ENCODE measurements around the gene ATP6V1D. TPM values are rescaled to one million over a fixed set of nuclear protein-coding genes. Genes with fewer than 3 reads are reported as not detected.
"Not testable (repeated sequence)": the region's sequence is repeated elsewhere in the genome, so short reads cannot be mapped to it uniquely, and the experiment has no call there.

The ATP6V1D gene
- total RNA-seq, 2 experiments from 2014 or later = 23.3 to 26.7 TPM

DNA sequence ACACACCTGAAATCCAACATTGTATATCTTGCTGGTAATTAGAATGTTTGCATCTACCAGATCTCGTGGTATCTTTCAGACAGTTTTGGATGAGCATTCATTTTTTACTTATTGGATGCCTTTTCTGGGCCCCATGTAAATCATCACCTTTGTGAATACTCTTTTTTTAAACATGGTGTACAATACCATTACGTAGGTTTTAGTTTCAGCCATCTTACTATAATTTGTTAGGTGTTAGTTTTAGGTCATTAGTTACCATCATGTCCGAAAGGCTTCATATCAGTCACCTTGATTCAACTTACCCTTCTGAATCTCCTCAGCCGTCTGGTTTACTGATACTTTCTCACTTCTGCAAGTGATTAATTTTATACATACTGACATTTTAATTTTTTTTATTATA lies 5.9 kb upstream of the ATP6V1D start:
- CTCF ChIA-PET = interaction anchor here (1.3 to 1.4 kb wide), 2 partner anchors 12 to 53 kb away, joined by 3 to 4 read pairs; no protein-coding TSS in a partner anchor
- Mint-ChIP-seq H3K4me3 (no peak overlapping the region), H3K27me3 (no peaks in the 10 kb centered on the region), H3K36me3 (ENCODE audit: low read depth) (peaks cover 57% of the 10 kb centered on the region), H3K27ac (no peak overlapping the region), H3K4me1 (peaks cover 64% of the 10 kb centered on the region), H3K9me3 (ENCODE audit: low read depth) (no peaks in the 10 kb centered on the region)
- intact Hi-C loops (cut with DNase I, micrococcal nuclease) = loop anchor here in 1 of 2 experiments (10.0 kb wide), 1 partner anchor 309 kb away; the partner anchor contains the start of gene VTI1B
- no peak for ATAC-seq
- POLR2A ChIA-PET = no interaction called here
- DNase-seq = no peak

DNA sequence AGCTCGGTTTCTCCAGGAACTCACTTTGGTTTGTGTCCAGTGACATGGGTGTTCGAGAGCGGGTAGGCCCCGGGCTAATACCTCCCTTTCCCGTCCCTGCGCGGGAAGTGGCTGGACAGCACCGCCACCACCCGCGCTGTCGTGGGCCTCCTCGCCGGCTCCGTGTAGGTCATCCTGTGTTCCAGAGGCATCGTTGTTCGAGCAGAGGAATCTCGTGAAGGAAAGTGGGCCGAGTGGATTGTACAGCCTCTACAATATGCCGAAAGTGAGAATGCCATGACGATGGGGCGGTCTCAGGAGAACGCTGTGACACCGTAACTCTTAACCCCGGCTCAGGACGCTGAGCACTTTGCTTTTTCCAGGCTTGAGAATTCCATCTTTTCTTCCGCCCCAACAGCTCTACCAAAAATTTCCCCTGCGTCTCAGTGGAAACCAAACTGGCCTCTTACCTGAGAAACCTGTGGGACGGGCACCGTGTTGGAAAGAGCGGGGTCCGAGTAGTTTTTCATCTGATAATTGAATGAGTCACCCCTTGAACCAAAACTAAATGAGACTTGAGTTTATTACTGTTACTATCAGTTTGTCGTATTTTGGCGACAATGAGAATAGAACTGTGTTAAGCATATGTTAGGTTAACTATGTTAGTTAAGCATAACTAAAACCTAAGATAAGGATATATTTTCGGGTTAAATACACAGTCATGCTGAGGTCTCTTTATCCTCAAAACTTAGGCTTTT lies 1.0 kb upstream of the ATP6V1D start:
- CTCF ChIA-PET = interaction anchor here (0.6 to 2.6 kb wide), 14 partner anchors 8 to 853 kb away, joined by 3 to 19 read pairs (median 3); partner anchors contain the start of gene GPHN
- intact Hi-C loops (cut with DNase I, micrococcal nuclease) = loop anchor here (1.0 to 10.0 kb wide), 7 partner anchors 13 to 853 kb away; partner anchors contain the start of genes VTI1B (in 2 of the 2), ZFYVE26 (in 2 of the 2), ARG2 (in 1 of the 2) and RDH11 (in 1 of the 2)
- no peaks in the 10 kb centered on the region for H3K27me3 Mint-ChIP-seq
- H3K27ac Mint-ChIP-seq = peak overlapping the region; percentile 98
- no peak for DNase-seq
- POLR2A ChIA-PET = interaction anchor here (0.8 to 1.2 kb wide), 4 partner anchors 9 to 456 kb away, joined by 3 to 13 read pairs (median 4); partner anchors contain the start of genes RDH11 and ZFYVE26
- peak; percentile 20 for ATAC-seq
- H3K4me3 Mint-ChIP-seq = peak overlapping the region; percentile 98
- H3K4me1 Mint-ChIP-seq = peaks cover 62% of the 10 kb centered on the region
- H3K36me3 Mint-ChIP-seq (ENCODE audit: low read depth) = peaks cover 34% of the 10 kb centered on the region
- H3K9me3 Mint-ChIP-seq (ENCODE audit: low read depth) = no peaks in the 10 kb centered on the region

DNA sequence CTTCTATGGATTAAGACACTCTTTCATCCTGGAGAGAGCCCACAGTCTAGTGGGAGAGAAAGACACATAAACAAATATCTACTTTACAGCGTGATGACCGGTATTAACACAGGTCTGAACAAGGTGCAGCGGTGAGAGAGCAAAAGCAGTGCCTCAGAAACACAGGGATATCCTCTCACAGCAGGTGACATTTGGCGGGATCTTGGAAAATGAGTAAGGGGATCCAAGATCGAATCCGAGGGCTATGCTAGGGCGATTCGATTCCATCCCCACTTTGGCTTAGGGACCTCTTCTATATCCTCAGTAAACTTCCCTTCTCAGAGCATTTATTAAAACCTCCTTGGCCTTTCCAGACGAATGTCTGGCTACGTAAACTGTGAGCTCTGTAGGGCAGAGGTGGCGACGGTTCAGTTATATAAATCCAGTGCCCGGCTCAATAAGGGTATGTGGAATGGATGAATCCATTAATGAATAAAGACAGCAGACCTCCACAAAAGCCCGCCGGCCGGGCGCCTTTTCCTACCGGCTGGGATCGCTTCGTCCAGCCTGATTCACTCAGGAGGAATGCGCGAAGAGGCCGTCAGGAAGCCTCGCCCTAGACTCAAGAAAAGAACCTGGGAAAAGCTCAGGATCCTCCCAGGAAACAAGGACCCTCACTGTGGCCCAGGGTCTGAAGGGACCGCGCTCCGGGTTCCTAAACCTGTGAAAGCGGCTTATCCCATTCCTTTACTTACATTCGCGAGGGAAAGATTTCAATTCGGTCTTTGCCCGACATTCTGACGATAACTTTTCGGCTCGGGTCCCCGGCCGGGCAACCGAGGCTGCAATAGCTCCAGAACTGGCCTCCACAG lies 455 bp downstream of the ATP6V1D start:
- ATAC-seq (no peak), DNase-seq (no peak)
- ChIA-PET POLR2A (interaction anchor here (0.7 to 1.2 kb wide), 4 partner anchors 66 to 458 kb away, joined by 3 to 4 read pairs (median 3); partner anchors contain the start of genes RDH11 and ZFYVE26), CTCF (interaction anchor here (0.6 to 2.6 kb wide), 27 partner anchors 8 to 1501 kb away, joined by 3 to 19 read pairs (median 3); partner anchors contain the start of genes GPHN and PALS1)
- Mint-ChIP-seq H3K4me1 (peaks cover 54% of the 10 kb centered on the region), H3K36me3 (ENCODE audit: low read depth) (peaks cover 23% of the 10 kb centered on the region), H3K9me3 (ENCODE audit: low read depth) (no peaks in the 10 kb centered on the region), H3K27ac (peak overlapping the region; percentile 98), H3K4me3 (peak overlapping the region; percentile 98), H3K27me3 (no peaks in the 10 kb centered on the region)
- intact Hi-C loops (cut with DNase I, micrococcal nuclease) = loop anchor here (1.0 to 5.0 kb wide), 5 partner anchors 118 to 862 kb away; partner anchors contain the start of genes PALS1 (in 2 of the 2), GARIN2 (in 1 of the 2), GPHN (in 1 of the 2) and PIGH (in 1 of the 2)

DNA sequence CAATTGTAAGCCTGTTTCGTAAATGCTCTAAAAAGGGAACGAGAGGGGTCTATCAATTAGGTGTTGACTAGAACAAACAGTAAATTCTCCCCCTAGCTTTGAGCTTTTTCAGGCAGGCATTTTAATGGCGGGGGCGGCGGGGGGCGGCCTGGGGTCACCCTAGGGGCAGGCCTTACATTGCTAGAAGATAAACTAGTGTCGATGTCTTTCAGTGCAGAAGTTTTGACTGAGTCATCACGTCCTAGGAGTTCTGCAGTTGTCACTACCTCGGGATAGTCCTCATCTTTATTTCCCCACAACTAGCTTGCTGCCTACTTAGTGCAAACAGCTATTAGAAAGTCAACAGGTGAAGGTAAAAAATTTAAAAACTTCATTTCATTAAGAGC lies 1.6 kb downstream of the ATP6V1D start:
- peak overlapping the region; percentile 98 for H3K4me3 Mint-ChIP-seq
- POLR2A ChIA-PET = interaction anchor here (0.6 to 1.3 kb wide), 3 partner anchors 11 to 338 kb away, joined by 3 to 4 read pairs (median 3); partner anchors contain the start of gene RDH11
- intact Hi-C loops (cut with DNase I, micrococcal nuclease) = loop anchor here (2.0 to 5.0 kb wide), 2 partner anchors 171 to 861 kb away; partner anchors contain the start of gene GARIN2 (in 1 of the 2)
- H3K36me3 Mint-ChIP-seq (ENCODE audit: low read depth) = peaks cover 21% of the 10 kb centered on the region
- H3K4me1 Mint-ChIP-seq = peaks cover 45% of the 10 kb centered on the region
- CTCF ChIA-PET = interaction anchor here (0.9 kb wide), 2 partner anchors 28 to 734 kb away, joined by 3 to 4 read pairs; no protein-coding TSS in a partner anchor
- ATAC-seq = no peak
- H3K27ac Mint-ChIP-seq = no peak overlapping the region
- H3K27me3 Mint-ChIP-seq = no peaks in the 10 kb centered on the region
- H3K9me3 Mint-ChIP-seq (ENCODE audit: low read depth) = no peaks in the 10 kb centered on the region
- no peak for DNase-seq

DNA sequence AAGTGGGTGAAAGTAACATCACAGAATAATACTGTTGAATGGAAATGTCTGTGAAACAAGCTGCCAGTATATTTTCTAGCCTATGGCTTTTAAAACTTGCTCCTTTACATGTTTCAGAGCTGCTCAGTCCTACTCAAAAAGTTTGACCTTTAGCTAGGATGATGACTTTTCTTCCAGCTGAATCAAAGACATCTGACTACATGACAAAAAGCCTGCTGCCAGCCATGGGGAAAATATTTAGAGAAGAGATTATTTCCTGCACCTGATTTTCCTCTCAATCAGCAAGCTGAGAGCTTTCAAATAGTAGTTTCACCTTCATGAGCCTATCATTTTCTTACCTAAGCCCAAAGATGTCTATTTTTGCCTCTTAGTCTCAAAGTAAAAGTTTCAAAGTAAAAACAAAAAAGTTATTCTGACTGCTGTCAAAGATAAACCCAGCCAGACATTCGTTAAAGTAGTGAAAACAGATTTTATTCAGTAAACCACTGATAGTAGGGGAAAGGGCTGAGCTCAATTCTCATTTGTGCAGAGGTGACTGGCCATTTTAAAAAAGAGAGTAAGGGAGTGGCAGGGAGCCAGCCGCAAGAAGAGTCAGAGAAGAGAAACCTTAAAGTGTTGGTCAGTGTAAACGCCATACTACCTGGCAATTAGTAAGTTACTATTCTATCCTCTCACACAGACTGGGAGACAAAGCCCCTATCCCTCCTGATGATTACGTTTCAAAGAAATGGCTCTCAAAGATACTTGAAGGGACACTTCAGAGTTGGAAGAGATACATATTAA lies 2.2 kb downstream of the ATP6V1D start:
- H3K36me3 Mint-ChIP-seq (ENCODE audit: low read depth) = peaks cover 19% of the 10 kb centered on the region
- DNase-seq (no peak), ATAC-seq (no peak)
- peak overlapping the region; percentile 26 for H3K27ac Mint-ChIP-seq
- H3K27me3 Mint-ChIP-seq = no peaks in the 10 kb centered on the region
- H3K4me1 Mint-ChIP-seq = peaks cover 40% of the 10 kb centered on the region
- H3K4me3 Mint-ChIP-seq = peak overlapping the region; percentile 98
- no peaks in the 10 kb centered on the region for H3K9me3 Mint-ChIP-seq (ENCODE audit: low read depth)
- intact Hi-C loops (cut with DNase I, micrococcal nuclease) = loop anchor here in 1 of 2 experiments (5.0 kb wide), 1 partner anchor 170 kb away; the partner anchor contains the start of gene GARIN2
- ChIA-PET POLR2A (interaction anchor here (0.6 to 1.3 kb wide), 3 partner anchors 10 to 338 kb away, joined by 3 to 6 read pairs (median 4); partner anchors contain the start of gene RDH11), CTCF (interaction anchor here (0.9 kb wide), 2 partner anchors 29 to 733 kb away, joined by 3 to 4 read pairs; no protein-coding TSS in a partner anchor)

DNA sequence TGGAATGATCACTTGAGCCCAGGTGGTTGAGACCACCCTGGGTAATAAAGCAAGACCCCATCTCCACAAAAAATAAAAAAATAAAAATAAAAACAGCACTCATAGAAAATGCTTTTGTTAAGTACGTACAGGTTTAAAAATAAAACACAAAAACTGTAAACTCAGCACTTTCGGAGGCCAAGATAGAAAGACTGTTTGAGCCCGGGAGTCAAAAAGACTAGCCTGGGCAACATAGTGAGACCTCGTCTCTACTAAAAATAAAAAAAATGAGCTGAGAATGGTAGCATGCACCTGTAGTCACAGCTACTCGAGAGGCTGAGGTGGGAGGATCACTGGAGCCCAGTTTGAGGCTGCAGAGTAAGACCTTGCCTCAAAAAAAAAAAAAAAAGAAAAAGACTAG lies 7.5 kb downstream of the ATP6V1D start:
- no peak for ATAC-seq
- Mint-ChIP-seq H3K36me3 (ENCODE audit: low read depth) (peaks cover 13% of the 10 kb centered on the region), H3K4me3 (no peak overlapping the region), H3K9me3 (ENCODE audit: low read depth) (no peaks in the 10 kb centered on the region), H3K27me3 (no peaks in the 10 kb centered on the region), H3K4me1 (peaks cover 11% of the 10 kb centered on the region), H3K27ac (no peak overlapping the region)
- ChIA-PET CTCF (interaction anchor here (1.4 kb wide), 1 partner anchor 8 kb away, joined by 9 read pairs; the partner anchor contains the start of genes ATP6V1D and EIF2S1), POLR2A (interaction anchor here (0.6 kb wide), 2 partner anchors 9 to 59 kb away, joined by 3 to 13 read pairs; no protein-coding TSS in a partner anchor)
- intact Hi-C loops (cut with DNase I, micrococcal nuclease) = no loop called here
- DNase-seq = no peak

DNA sequence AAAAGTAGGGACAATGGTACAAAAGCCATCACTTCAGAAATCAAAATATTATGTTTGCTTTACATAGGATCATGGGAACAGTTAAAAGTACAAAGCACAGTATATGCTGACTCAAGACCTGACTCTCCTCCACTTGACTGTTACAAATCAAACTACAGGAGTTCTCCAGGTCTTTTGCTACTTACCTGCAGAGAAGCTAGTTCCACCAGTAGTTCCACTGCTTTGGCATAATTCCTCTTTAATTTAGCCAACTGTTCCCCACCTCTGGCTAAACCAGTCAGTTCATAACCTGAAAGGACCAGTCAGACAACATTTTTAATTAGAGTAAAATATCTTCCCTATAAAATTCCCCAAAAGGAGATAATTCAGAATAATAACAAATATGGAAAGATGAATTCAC lies 14.0 kb downstream of the ATP6V1D start:
- H3K9me3 Mint-ChIP-seq (ENCODE audit: low read depth) = no peaks in the 10 kb centered on the region
- POLR2A ChIA-PET = no interaction called here
- H3K36me3 Mint-ChIP-seq (ENCODE audit: low read depth) = peaks cover 22% of the 10 kb centered on the region
- intact Hi-C loops (cut with DNase I, micrococcal nuclease) = no loop called here
- H3K27ac Mint-ChIP-seq = no peak overlapping the region
- H3K4me3 Mint-ChIP-seq = no peak overlapping the region
- DNase-seq = no peak
- no peak for ATAC-seq
- no peaks in the 10 kb centered on the region for H3K27me3 Mint-ChIP-seq
- CTCF ChIA-PET = interaction anchor here (0.6 kb wide), 1 partner anchor 56 kb away, joined by 4 read pairs; no protein-coding TSS in a partner anchor
- H3K4me1 Mint-ChIP-seq = peaks cover 6% of the 10 kb centered on the region

DNA sequence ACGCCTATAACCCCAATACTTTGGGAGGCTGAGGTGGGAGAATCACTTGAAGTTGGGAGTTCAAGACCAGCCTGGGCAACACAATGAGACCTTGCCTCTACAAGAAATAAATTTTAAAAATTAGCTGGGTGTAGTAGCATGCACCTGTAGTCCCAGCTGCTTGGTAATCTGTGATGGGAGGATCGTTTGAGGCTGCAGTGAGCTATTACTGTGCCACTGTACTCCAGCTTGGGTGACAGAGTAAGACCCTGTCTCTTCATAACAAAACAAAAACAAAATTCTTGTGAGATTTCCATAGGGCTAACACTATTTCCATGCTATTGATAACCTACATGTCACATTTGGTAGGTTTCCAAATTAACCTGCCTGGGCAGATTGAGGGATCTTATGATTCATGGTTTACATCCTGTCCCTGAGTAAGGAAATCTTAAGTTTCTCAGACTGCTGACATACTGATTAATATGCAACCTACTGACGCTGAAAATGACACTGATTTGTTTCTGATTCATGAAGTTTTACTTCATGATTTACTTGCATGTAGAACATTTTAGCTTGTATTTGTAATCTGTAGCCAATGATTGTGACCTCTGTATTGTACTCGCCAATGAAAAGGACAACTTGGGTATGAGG lies 15.9 kb downstream of the ATP6V1D start:
- Mint-ChIP-seq H3K36me3 (ENCODE audit: low read depth) (peaks cover 22% of the 10 kb centered on the region), H3K4me3 (no peak overlapping the region), H3K4me1 (peaks cover 6% of the 10 kb centered on the region), H3K27me3 (no peaks in the 10 kb centered on the region), H3K9me3 (ENCODE audit: low read depth) (no peaks in the 10 kb centered on the region), H3K27ac (peak overlapping the region; percentile 19)
- ChIA-PET CTCF (interaction anchor here (1.3 kb wide), 2 partner anchors 10 to 16 kb away, joined by 3 read pairs; partner anchors contain the start of gene ATP6V1D), POLR2A (no interaction called here)
- intact Hi-C loops (cut with DNase I, micrococcal nuclease) = no loop called here
- DNase-seq (no peak), ATAC-seq (peak; percentile 76)

DNA sequence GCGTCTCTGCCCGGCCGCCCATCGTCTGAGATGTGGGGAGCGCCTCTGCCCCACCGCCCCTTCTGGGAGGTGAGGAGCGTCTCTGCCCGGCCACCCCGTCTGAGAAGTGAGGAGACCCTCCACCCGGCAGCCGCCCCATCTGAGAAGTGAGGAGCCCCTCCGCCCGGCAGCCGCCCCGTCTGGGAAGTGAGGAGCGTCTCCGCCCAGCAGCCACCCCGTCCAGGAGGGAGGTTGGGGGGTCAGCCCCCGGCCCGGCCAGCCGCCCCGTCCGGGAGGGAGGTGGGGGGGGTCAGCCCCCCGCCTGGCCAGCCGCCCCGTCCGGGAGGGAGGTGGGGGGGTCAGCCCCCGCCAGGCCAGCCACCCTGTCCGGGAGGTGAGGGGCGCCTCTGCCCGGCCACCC lies 18.4 kb downstream of the ATP6V1D start:
- CTCF ChIA-PET; ATAC-seq; H3K27me3 Mint-ChIP-seq; DNase-seq; H3K27ac Mint-ChIP-seq; intact Hi-C loops (cut with DNase I, micrococcal nuclease); H3K4me3 Mint-ChIP-seq; H3K4me1 Mint-ChIP-seq; POLR2A ChIA-PET; H3K9me3 Mint-ChIP-seq (ENCODE audit: low read depth): not testable (repeated sequence)
- H3K36me3 Mint-ChIP-seq (ENCODE audit: low read depth) = peaks cover 25% of the 10 kb centered on the region

DNA sequence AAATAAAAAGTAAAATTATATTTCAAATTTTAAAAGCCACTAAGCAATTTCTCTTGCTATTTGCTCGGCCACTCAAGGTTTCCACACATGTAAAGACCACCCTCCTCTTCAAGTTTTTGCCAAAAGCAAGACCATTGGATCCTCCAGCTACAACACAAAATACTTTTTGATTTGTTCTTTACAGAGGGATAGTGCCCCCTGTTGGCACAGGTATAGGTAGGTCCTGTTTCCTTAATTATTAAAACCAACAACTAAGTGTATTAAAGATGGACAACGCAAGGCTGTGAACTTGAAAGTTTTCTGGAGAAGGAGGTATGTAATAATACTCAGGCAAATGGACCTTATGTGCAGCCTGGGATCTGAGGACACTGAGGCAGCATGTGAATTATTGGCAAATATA lies 23.8 kb downstream of the ATP6V1D start:
- H3K27ac Mint-ChIP-seq = no peak overlapping the region
- H3K4me3 Mint-ChIP-seq = no peak overlapping the region
- peaks cover 30% of the 10 kb centered on the region for H3K36me3 Mint-ChIP-seq (ENCODE audit: low read depth)
- CTCF ChIA-PET = no interaction called here
- POLR2A ChIA-PET = no interaction called here
- no peaks in the 10 kb centered on the region for H3K9me3 Mint-ChIP-seq (ENCODE audit: low read depth)
- DNase-seq = peak; percentile 30
- no peaks in the 10 kb centered on the region for H3K27me3 Mint-ChIP-seq
- intact Hi-C loops (cut with DNase I, micrococcal nuclease) = loop anchor here (1.0 to 5.0 kb wide), 3 partner anchors 169 to 978 kb away; no protein-coding TSS in a partner anchor
- no peaks in the 10 kb centered on the region for H3K4me1 Mint-ChIP-seq
- ATAC-seq = no peak

All from activated CD4-positive, alpha-beta T cell treated with anti-CD3 and anti-CD28 coated beads for 36 hours (primary cell).